HepG2 (cell line): ENCODE data around the gene AP2B1. TPM values are rescaled to one million over a fixed set of nuclear protein-coding genes. Genes with fewer than 3 reads are reported as not detected.
A peak's percentile ranks its signal among the peaks of the same experiment; 100 is the strongest.

Experiments
- AFF4 ChIP-seq: sonication (generic); formaldehyde crosslinking; IDR thresholded peaks from 2 replicates; pipeline ENCODE4 v1.4.0; 2020; ENCODE audit warnings: missing genetic modification reagents
- ARNTL ChIP-seq: sonication (generic); formaldehyde crosslinking; IDR thresholded peaks from 2 replicates; pipeline ENCODE4 v1.4.0; 2020; ENCODE audit warnings: mild to moderate bottlenecking, missing genetic modification reagents
- ATM ChIP-seq: fragments of 450-650 bp; IDR thresholded peaks from 2 replicates; pipeline ENCODE4 v1.7.1; 2017; ENCODE audit warnings: mild to moderate bottlenecking, borderline replicate concordance
- CHD4 ChIP-seq: fragments of 200-600 bp; sonication (generic); IDR thresholded peaks from 2 replicates; pipeline ENCODE4 v1.7.0; 2017; ENCODE audit warnings: mild to moderate bottlenecking, low read length, borderline replicate concordance
- KDM5A ChIP-seq: fragments of 200-600 bp; sonication (generic); IDR thresholded peaks from 2 replicates; pipeline ENCODE4 v1.7.0; 2018; ENCODE audit warnings: antibody characterized with exemption, mild to moderate bottlenecking, low read length, borderline replicate concordance
- NR2F1 ChIP-seq, 2 experiments: fragments of 450-650 bp in 1 of 2; formaldehyde crosslinking in 1 of 2; IDR thresholded peaks; 2 replicates each; pipeline versions ENCODE4 v1.5.0 to v1.6.1; 2016 to 2020; ENCODE audit warnings: mild to moderate bottlenecking in 1 of 2, missing compliant biosample characterization in 1 of 2, missing genetic modification reagents in 1 of 2, moderate library complexity in 1 of 2
- PAWR ChIP-seq: sonication (generic); formaldehyde crosslinking; IDR thresholded peaks from 2 replicates; pipeline ENCODE4 v1.4.0; 2020; ENCODE audit warnings: missing genetic modification reagents, mild to moderate bottlenecking, borderline replicate concordance
- PAX8 ChIP-seq: sonication (generic); formaldehyde crosslinking; IDR thresholded peaks from 2 replicates; pipeline ENCODE4 v1.8.0; 2022; ENCODE audit warnings: mild to moderate bottlenecking, missing genetic modification reagents, borderline replicate concordance
- THAP9 ChIP-seq: sonication (generic); formaldehyde crosslinking; IDR thresholded peaks from 2 replicates; pipeline ENCODE4; 2020; ENCODE audit warnings: missing genetic modification reagents, mild to moderate bottlenecking, borderline replicate concordance
- TP53 ChIP-seq: sonication (generic); formaldehyde crosslinking; conservative IDR thresholded peaks from 2 replicates; pipeline ENCODE4 v1.4.0; 2020; ENCODE audit warnings: missing genetic modification reagents
- ZBTB26 ChIP-seq: IDR thresholded peaks from 2 replicates; pipeline ENCODE4 v1.6.1; 2016; ENCODE audit warnings: missing compliant biosample characterization, missing genetic modification reagents, borderline replicate concordance
- ZC3H13 ChIP-seq: sonication (generic); formaldehyde crosslinking; IDR thresholded peaks from 2 replicates; pipeline ENCODE4 v1.8.1; 2023; ENCODE audit warnings: mild to moderate bottlenecking, missing genetic modification reagents, moderate library complexity
- ZNF382 ChIP-seq: sonication (generic); formaldehyde crosslinking; IDR thresholded peaks from 2 replicates; pipeline ENCODE4 v1.5.0; 2020; ENCODE audit warnings: missing genetic modification reagents, mild to moderate bottlenecking, borderline replicate concordance
- ZNF484 ChIP-seq: sonication (generic); formaldehyde crosslinking; IDR thresholded peaks from 2 replicates; pipeline ENCODE4 v1.5.1; 2020; ENCODE audit warnings: mild to moderate bottlenecking, low read depth, missing genetic modification reagents, borderline replicate concordance
- ZNF558 ChIP-seq: sonication (generic); formaldehyde crosslinking; IDR thresholded peaks from 2 replicates; pipeline ENCODE4 v1.9.0; 2022; ENCODE audit warnings: mild to moderate bottlenecking, missing genetic modification reagents, borderline replicate concordance
- ZNF704 ChIP-seq: sonication (generic); formaldehyde crosslinking; IDR thresholded peaks from 2 replicates; pipeline ENCODE4 v1.8.1; 2023; ENCODE audit warnings: mild to moderate bottlenecking, inconsistent platforms, moderate library complexity, missing genetic modification reagents, borderline replicate concordance
- ZSCAN20 ChIP-seq: sonication (generic); formaldehyde crosslinking; IDR thresholded peaks from 2 replicates; pipeline ENCODE4 v1.4.0; 2020; ENCODE audit warnings: missing genetic modification reagents, mild to moderate bottlenecking, borderline replicate concordance
- polyA plus RNA-seq, 8 experiments: library from polyadenylated mRNA; depleted of rRNA in 3 of 8; stranded (reverse) in 7 of 8; unstranded in 1 of 8; fragments of >200 nt; fragmentation: Illumina TruSeq in 4 of 8; extraction: Trizol in 4 of 8; gene quantifications; 2 replicates each; pipeline versions ENCODE4 v1.2.1 to v1.2.3, GENCODE V29; 2011 to 2016; ENCODE audit warnings: low read depth in 4 of 8, missing spikeins in 1 of 8, mixed read lengths in 1 of 8; ENCODE audit not compliant: insufficient read depth in 1 of 8
- total RNA-seq, 5 experiments: library from RNA; depleted of rRNA; stranded (reverse); fragments of >200 nt; fragmentation: Illumina TruSeq; extraction: Trizol; gene quantifications; 2 replicates each; pipeline ENCODE4 v1.2.3, GENCODE V29; 2016; ENCODE audit warnings: low read depth in 1 of 5

AP2B1 gene
- total and polyA plus RNA-seq, 2 of the 13 experiments (the other 11 are each of a cell fraction or from before 2014, with no cell fraction given) = 23.8 to 71.3 TPM

- no peak for TF ChIP-seq AFF4
- no peak for TF ChIP-seq NR2F1 (CRISPR knock-in tag; IDR thresholded peaks at IDR 0.05)
- 0 out of 2 replicates have a peak, but pooled peaks have one; percentile 67 for TF ChIP-seq ZC3H13
- no peak for TF ChIP-seq ZNF558 (CRISPR knock-in tag)
- no peak for TF ChIP-seq CHD4
- 0 out of 2 replicates have a peak, but pooled peaks have one; percentile 42 for TF ChIP-seq PAWR (CRISPR knock-in tag)
- TF ChIP-seq ARNTL (CRISPR knock-in tag) = 0 out of 2 replicates have a peak, but pooled peaks have one; percentile 60
- no peak for TF ChIP-seq ZNF382 (CRISPR knock-in tag)
- no peak; the same call in 1 of the 2 replicates for TF ChIP-seq ZNF704 (CRISPR knock-in tag)
- peak; percentile 32; the same call in 1 of the 2 replicates for TF ChIP-seq ZBTB26
- TF ChIP-seq TP53 = no peak; the same call in 1 of the 2 replicates
- no peak for TF ChIP-seq PAX8 (CRISPR knock-in tag)
- TF ChIP-seq THAP9 (CRISPR knock-in tag) = peak; percentile 43; the same call in 1 of the 2 replicates
- no peak for TF ChIP-seq ZNF484 (CRISPR knock-in tag)
- TF ChIP-seq ZSCAN20 = peak; percentile 97
- no peak for TF ChIP-seq ATM
- TF ChIP-seq KDM5A = no peak
These were observed 177.2 kb downstream of the AP2B1 start (continued) for GRCh38 chr17:35764123-35764991.
